Measurements from ENCODE around the gene F10.

F10 gene

DNA sequence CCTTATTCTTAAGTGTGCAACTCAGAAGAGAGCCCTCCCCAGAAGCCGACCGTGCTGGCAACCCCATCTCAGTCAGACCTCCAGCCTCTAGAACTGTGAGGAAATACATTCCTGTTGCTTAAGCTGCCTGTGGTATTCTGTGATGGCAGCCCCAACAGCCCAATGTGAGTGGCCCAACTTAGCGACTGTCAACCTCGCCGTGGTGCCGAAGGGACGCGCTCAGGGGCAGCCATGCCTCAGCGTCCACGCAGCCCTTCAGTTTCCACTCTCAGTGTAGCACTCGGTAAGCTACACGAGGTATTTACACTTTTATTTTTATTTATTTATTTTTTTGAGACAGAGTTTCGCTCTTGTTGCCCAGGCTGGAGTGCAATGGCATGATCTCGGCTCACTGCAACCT, 54.2 kb downstream of the F10 start:
- DNase-seq = no peak

- no peak for DNase-seq
Observed at GRCh38 chr13:113178070-113178895, 55.7 kb downstream of the F10 start.

DNA sequence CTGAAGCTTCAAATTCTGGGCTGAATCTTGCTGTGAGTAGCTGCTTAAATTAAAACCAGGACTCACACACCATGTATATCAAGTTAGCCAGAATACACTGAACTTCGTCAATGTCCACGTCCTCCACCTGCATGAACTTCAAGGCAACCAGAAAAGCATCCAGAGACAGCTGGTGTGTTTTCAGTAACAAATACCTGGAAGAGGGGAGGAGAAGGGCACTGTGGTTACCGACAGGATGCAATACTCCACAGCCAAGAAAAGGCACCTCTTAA, 56.2 kb downstream of the F10 start:
- DNase-seq = no peak

GRCh38 chr13:113179374-113180230, 57.0 kb downstream of the F10 start:
- no peak for DNase-seq

DNA sequence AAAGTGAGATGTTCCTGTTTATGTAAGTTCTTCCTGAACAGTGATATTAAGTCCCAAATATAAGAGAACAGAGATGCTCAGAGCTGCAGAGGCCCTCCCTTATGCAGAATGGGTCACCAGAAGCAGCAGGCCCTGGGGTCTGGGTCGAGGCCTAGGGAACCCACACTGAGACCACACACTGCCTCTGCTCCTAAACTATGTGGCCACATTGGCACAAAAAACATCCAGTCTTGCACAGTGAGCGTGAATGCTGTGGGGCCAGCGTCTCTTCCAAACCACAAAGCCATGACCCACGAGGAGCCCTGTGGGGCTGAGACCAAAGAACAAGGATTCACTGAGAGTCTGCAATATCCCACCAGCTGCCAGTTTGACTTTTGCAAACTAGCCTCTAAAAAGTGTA, 59.4 kb downstream of the F10 start:
- DNase-seq = no peak

- DNase-seq = no peak
Observed at GRCh38 chr13:113183450-113184129, 61.0 kb downstream of the F10 start.

- no peak for DNase-seq
Observed at GRCh38 chr13:113184568-113185440, 62.2 kb downstream of the F10 start.

DNA sequence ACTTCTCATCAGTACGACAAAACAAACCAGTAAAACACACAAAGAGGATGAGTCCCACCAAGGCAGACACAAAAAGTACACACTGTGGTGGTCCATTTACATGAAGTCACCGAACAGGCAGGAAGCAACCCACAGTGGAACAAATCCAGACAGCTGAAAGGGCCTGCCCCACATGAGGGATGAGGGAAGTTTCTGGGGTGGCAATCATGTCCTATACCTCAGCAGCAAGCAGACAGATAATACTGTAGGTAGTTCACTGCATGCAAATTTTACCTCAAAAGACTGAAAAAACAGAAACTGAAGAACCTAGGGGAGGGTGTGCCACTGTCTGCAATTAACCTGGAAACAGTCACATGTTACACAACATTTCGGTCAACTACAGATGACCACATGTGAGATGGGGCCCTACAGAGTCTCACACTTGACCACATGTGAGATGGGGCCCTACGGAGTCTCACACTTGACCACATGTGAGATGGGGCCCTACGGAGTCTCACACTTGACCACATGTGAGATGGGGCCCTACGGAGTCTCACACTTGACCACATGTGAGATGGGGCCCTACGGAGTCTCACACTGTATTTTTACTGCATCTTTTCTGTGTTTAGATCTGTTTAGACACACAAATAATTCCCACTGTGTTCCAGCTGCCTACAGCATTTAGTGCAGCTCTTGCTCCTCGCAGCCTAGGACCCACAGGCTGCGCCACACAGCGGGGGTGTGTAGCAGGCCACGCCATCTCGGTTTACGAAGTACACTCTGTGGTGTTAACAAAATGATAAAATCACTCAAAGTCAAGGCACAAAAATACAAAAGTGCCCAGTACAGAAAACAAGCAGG, 63.7 kb downstream of the F10 start:
- DNase-seq = no peak

- DNase-seq = no peak
Observed at GRCh38 chr13:113187263-113187669, 64.7 kb downstream of the F10 start.

- DNase-seq = no peak
Observed at GRCh38 chr13:113187883-113188665, 65.5 kb downstream of the F10 start.

DNA sequence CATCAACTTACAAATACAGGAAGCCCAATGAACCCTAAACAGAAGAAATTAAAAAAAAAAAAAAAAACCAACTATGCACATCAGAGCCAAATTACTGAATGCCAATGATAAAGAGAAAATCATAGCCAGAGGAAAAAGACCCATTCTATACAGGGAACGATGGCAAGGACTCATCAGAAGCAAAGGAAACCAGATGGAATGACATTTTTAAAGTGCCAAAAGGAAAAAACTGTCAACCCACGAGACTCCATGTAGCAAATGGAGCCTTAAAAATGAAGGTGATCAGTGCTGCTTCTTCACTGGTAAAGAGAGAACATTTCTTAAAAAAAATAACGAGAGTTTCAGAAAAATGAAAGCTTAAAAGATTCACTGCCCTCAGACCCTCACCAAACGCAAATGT, 67.6 kb downstream of the F10 start:
- no peak for DNase-seq

DNA sequence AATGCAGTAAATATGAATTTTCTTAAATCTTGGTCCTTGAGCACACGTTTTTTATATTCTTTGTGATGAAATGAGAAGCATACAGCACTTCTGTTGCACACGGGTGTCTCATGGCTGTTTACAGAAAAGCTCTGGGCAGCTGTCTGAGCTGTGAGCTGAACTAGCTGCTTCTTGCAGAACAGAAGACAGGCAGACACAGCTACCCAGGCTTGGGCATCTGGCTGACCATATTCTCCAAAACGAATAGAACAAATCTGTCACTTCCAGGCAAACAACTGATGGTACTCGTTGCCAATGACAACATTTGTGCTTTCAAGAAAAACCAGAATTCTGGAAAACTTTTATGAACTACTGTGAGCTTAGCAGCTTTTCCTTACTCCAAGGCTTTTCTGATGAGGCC, 69.7 kb downstream of the F10 start:
- DNase-seq = no peak

DNA sequence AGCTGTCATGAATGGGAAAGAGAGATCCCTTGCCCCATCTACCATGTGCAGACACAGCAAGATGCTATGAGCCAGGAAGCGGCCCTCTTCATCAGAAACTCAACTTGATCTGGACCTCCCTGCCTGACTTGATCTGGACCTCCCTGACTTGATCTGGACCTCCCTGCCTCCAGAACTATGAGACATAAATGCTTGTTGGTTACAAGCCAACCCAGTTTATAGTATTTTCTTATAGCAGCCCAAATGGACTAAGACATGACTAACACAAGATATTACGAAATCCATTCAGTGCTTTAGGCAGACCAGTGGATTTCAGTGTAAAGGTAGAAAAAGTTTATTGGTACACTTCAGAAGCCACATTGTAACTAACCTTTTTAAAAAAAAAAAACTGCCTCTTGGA, 70.3 kb downstream of the F10 start:
- no peak for DNase-seq

GRCh38 chr13:113195360-113195759, 72.8 kb downstream of the F10 start:
- DNase-seq = no peak

DNA sequence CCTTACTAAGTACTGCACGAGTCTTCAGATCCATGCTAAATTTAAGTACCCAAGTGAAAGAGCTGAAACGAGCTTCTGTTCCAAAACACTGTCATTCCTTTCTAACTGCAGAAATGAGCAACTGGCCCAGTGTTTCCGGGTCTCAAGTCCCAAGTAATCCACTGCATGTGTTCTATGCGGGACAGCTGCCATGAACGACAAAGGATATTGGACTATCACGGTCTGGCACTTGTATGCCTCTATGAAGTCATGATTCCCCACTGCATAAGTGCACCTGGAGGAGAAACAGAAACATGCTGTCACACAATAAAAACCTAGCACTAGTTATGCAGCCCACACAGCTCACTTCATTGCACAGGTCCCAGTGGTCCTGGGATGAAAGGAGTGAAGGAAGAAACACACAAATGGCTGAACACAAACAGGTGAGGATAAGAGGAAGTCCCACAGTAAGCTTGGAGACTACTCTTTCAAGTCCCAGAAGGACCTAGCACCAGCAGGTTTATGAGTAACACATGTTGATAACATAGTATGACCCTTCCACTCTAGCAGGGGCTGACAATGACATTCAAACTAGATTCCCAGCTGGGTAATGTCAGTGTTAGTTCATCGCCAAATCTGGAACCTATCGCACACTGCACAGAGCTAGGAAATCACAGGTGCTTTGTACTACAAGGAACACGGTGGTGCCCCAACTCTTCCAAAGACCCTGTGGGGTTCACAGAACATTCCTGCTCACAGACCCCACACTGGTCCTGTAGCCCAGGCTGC, 74.6 kb downstream of the F10 start:
- no peak for DNase-seq
